KOPT-K1 (cell line): ENCODE data around the gene BAIAP2L1.

Experiments used
- H3K27ac ChIP-seq: fragments of 200-600 bp; sonication (generic); 2 replicates; pipeline ENCODE4 v1.5.1; 2016; ENCODE audit warnings: antibody characterized with exemption, mild to moderate bottlenecking, low read depth, low read length; ENCODE audit not compliant: poor library complexity, severe bottlenecking
- H3K36me3 ChIP-seq: fragments of 200-600 bp; sonication (generic); 2 replicates; pipeline ENCODE4 v1.5.1; 2017; ENCODE audit warnings: antibody characterized with exemption, mild to moderate bottlenecking, low read length, moderate library complexity; ENCODE audit not compliant: insufficient read depth
- H3K9me3 ChIP-seq: fragments of 200-600 bp; sonication (generic); 2 replicates; pipeline ENCODE4 v1.5.1; 2017; ENCODE audit warnings: antibody characterized with exemption, low read length, mild to moderate bottlenecking; ENCODE audit not compliant: insufficient read depth, poor library complexity, severe bottlenecking

BAIAP2L1 gene

DNA sequence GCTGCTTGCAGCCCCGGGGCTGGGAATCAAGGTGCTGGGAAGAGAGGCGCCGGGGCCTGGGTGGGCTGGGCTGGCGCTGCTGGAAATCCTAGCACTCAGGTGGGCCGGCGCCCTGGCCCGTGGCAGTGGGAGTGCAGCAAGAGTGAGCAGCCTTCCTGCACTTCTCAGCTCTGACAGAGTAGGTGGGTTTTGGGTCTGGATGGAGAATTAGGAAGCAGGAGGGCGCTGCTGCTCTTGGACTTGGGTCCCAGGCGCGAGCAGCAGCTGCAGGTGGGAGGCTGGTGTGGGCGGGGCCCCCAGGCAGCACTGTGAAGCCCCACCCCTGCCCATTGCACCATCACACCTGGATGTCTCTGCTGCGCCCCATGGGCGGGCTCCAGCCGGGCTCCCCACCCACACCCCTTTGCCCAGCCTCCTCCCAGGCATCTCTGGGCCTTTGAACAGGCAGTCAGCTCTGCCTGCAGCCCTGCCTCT lies 113.4 kb downstream of the BAIAP2L1 start:
- Histone ChIP-seq H3K27ac (no peak overlapping the region), H3K36me3 (peaks cover 9% of the 10 kb centered on the region), H3K9me3 (no peaks in the 10 kb centered on the region)

DNA sequence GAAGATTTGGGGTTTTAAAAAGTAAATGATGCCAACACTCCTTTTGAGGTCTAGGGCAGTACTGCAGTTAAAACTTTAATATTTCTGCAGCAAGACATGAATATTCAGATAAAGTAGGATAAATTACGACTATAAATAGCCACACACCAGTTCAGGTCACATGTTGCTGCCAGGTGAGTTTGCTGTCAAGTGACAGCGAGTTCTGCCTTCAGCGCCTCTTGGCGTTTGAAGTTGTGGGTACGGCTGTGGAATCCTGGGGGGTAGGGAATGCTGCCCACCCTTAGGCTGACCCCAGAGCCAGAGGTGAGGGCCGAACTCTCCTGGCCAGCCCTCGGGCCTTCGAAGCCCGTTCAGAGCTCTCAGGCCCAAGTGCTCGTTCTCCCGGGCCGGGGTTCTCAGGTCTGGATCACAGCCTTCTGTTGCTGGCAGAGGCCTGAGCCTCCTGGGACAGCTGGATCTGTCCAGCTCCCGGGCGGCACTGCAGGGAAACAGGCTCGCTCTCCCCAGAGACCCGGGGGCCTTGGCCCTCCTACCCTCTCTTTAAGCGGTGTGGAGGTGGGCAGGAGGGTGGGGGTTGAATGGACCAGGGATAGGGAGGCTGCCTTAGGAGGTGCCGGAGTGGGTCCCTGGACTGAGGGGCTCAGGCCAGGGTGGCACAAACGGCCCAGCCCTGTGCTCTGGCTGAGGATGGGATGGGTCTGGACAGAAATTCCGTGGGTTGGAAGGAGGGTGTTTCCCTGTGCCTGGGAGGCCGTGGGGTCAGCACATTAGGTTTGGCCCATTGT lies 114.0 kb downstream of the BAIAP2L1 start:
- H3K36me3 ChIP-seq: peaks cover 3% of the 10 kb centered on the region; the same call in 1 of the 2 replicates
- no peaks in the 10 kb centered on the region for H3K9me3 ChIP-seq
- H3K27ac ChIP-seq: no peak overlapping the region

DNA sequence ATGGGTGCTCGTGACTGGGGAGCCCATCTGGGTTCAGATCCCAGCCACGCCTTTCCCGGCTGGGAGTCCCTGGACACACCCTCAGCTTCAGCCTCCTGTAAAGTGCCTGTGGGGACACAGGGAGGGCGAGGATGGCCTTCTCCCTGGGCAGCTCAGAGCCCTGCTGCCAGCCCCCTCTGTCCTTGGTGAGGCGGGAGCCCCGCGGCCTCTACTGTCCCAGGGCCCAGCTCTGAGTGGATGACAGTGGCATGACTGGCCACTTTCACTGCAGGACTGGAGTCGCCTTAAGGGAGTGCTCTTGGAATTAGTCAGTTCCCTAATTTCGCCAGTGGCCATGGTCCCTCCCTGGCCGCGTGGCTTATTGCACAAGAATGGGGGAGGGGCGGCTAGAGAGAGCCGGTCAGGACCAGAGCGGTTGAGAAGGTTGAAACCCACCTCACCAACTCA lies 114.8 kb downstream of the BAIAP2L1 start:
- no peaks in the 10 kb centered on the region; the same call in 1 of the 2 replicates for H3K36me3 ChIP-seq
- H3K9me3 ChIP-seq: no peaks in the 10 kb centered on the region
- H3K27ac ChIP-seq: no peak overlapping the region

DNA sequence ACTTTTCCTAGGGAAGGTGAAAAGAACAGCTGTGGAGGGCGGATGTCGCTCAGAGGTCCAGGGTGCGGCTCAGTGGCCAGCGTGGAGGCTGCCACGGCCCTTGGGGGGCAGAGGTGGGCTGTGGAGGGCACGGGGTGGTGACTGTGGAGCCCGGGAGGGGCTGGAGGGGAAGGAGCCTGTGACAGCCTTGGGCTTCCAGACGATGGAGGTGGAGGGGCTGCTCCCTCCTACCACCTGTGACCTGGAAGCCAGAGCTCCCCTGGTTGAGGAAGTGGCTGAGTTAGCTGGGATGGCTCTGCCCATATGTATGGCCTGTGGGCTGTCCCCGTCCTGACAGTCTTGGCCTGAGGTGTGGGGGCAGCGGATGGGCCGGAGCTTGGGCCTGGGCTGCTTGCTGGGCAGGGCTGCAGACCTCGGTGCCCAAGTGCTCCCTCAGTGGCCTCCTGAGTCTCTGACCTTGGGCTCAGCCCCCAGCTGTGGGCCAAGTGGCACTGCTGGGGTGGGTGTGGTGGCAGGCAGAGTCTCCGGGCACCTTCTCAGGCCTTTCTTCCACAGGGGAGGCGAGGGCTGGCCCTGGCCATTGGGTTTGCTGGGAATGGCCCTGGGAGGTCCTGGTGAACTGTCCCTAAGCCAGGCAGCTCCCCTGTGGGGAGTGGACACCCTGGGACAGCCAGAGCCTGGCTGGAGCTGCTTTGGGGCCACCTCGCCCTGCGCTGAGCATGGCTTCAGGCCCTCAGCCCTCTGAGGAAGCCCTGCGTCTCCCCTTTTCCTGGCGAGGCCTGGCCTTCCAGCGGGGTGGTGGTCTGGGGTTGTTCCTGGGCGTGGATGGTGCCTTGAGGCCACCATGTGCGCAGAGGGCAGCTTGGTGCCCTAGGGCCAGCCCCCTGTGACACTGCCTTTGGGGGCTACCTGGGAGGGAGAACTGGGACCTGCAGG lies 115.5 kb downstream of the BAIAP2L1 start:
- no peaks in the 10 kb centered on the region for H3K9me3 ChIP-seq
- no peak overlapping the region for H3K27ac ChIP-seq
- H3K36me3 ChIP-seq: no peaks in the 10 kb centered on the region; the same call in 1 of the 2 replicates

DNA sequence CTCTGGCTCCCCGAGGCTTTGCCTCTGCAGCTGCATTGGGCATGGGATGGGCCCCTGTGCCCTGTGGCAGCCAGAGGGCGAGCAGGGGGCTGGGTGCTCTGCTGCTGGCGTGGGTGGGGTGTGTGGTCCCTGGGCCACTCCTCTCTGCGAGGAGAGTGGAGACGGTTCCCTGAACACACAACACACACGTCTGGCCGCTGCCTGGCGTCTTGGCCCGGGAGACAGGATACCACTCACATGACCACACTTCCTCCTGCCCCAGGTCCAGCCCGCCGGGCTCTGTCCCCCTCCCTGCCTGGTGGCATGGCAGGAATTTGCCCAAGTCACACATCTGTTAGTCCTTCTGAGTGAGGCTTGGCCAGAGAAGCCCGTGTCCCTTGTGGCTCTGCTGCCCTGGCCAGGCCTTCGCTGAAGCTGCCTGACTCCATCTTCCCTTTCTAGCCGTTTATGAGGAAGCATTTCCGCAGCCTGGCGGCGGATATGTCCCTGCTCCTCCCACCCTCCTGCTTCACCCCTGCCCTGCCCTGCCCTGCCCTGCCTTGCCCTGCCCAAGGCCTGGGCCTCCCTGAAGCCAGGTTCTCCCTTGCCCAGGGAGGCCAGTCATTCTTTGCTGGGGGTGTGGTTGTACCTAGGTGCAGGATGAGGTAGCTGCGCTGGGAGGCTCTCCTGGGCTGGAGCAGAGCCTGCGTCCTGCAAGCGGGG lies 116.4 kb downstream of the BAIAP2L1 start:
- no peaks in the 10 kb centered on the region for H3K9me3 ChIP-seq
- H3K27ac ChIP-seq: no peak overlapping the region
- H3K36me3 ChIP-seq: no peaks in the 10 kb centered on the region; the same call in 1 of the 2 replicates

DNA sequence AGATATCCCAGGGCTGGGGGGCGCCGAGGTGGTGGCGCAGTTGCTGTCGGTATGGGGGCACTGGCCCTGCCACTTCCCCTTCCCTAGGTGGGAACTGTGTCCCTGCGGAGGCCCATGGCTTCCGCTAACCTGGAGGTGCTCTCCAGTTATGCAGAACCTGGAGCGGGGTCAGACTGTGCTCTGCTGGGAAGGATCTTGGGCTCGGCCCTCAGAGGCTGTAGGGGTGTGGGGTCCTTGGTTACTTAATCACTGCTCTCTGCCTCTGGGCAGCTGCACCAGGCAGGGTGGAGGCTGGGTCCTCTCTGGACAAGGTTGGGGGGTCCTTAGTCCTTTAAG lies 117.0 kb downstream of the BAIAP2L1 start:
- no peaks in the 10 kb centered on the region; the same call in 1 of the 2 replicates for H3K36me3 ChIP-seq
- H3K9me3 ChIP-seq: no peaks in the 10 kb centered on the region
- H3K27ac ChIP-seq: no peak overlapping the region

DNA sequence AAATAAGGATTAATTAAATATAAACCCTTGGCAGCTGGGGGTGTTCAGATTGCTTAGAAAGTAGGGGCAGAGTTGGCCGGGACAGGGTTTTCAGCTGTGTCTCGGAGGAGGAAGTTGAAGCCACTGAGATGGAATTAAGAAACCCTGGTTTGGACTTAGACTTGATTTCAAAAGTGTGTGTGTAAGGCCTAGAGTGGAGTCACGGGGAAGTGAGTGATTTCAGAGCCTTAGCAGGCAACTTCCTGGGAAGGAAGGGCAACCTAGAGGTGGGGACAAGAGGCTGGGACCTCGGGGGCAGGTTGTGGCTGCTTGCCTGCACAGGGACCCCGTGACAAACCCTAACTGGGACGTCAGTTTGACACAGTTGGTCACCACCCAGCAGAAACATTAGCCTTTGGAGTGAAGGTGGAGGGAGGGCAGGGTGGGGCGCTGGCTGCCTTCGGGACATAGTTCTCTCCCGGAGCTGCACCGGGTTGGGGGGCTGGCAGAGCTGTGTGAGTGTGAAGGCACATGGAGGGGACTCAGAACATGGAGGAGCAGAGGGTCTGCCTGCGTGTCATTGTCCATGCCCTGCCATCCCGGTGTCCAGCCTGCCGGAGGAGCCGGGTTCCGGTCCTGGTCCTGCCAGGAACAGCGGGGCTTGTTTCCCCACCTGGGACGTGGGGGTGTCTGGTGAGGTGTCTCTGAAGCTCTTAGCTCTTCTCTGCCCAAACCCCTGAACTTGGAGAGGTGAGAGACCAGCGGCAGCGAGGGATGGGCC lies 117.6 kb downstream of the BAIAP2L1 start:
- no peaks in the 10 kb centered on the region; the same call in 1 of the 2 replicates for H3K36me3 ChIP-seq
- H3K27ac ChIP-seq: no peak overlapping the region
- H3K9me3 ChIP-seq: no peaks in the 10 kb centered on the region

DNA sequence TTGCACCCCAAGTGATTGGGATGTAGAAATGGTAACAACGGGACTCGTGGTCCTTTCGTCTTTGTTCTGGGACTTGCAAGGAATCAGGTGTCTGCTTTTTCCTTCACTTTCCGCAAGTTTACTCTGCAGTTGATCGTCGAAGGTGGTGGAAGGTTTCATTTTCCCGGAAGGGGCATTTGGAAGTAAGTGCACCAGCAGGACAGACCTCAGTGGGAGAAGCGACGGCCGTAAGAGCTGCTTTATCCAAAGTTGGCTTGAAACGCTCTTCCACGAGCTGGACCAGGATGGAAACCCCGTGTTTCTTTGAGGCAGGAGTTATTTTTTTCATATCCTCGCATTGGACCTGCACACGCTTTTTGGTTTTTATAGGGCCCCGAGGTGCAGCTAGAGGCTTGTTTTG lies 118.2 kb downstream of the BAIAP2L1 start:
- Histone ChIP-seq H3K36me3 (no peaks in the 10 kb centered on the region; the same call in 1 of the 2 replicates), H3K27ac (no peak overlapping the region)

DNA sequence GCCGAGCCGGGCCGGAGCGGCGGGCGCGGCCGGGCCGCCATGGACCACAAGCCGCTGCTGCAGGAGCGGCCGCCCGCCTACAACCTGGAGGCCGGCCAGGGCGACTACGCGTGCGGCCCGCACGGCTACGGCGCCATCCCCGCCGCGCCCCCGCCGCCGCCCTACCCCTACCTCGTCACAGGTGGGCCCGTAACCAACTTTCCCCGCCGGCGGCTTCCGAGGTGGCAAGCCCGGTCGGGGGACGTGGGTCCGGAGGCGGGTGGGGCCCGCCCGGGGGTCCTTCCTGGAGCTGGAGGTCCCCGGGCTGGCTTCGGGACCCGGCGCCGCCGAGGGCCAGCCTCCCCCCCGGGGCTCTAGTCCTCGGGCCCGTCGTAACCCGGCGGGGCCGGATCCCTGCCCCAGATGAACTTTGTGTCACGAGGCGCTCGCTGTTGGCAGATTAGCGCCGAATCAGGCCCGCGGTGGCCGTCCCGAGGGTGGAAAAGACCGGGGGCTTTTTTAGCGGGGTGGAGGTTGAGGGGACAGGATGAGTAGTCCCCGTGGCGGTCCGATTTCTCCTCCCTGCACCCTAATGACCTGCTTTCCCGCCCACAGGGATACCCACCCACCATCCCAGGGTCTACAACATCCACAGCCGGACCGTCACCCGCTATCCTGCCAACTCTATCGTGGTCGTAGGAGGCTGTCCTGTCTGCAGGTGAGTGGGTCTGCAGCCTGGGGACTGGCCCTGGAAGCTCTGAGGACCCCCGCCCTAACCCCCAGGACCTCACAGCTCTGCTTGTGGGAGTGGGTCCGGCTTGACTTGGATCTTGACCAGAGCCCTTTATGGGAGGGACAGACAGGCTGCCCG lies 118.9 kb downstream of the BAIAP2L1 start:
- Histone ChIP-seq H3K27ac (peak overlapping the region; percentile 60), H3K36me3 (no peaks in the 10 kb centered on the region; the same call in 1 of the 2 replicates), H3K9me3 (no peaks in the 10 kb centered on the region)

More for the DNA sequence above, 118.2 kb downstream of the BAIAP2L1 start:
- no peaks in the 10 kb centered on the region for H3K9me3 ChIP-seq

DNA sequence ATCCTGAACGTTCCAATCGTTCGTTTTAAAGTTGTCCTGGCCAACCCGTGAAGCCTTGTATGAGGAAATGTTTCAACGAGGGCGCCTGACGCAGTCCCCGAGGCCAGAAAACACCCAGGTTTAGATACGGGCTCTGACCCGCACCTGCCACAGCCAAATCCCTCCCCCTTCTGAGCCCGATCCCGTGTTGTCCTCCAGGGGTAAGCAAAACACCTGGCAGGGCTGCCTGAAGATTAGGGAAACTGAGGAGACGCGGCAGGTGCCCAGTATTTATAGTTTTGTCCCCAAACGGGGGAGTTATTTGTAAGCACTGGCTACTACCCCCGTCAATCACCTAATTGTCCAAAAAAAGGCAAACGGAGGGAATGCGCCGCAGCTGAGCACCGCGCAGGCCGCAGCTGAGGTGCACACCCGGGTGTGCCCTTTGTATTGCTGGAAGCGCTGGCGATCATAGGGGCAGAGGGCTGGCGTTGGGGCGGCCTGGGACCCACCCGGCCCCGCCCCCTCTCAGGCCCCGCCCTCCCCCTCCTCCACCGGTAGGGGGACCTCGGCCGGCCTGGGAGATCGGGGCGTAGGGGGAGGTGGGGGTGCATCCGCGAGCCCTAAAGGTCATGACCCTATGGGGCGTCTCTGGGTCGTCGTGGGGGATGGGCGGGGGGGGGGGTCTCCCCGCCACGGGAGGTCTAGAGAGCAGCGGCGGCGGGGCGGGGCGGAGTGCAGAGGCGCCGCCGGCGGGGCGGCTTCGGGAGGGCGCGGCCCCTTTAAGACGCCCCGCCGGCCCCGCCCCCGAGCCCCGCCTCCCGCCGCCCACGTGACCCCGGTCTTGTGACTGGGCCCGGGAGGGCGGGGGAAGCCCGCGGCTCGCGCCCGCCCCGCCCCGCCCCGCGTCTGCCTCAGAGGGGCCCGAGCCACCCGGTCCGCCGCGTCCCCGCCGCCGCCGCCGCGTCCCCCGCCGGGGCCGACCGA lies 119.8 kb downstream of the BAIAP2L1 start, which contains the start of gene BRI3:
Gene BRI3, plus strand, starts transcription at position 896 of the 966 bp plus-strand sequence. CDS start 110 bp downstream, outside the sequence.
- H3K36me3 ChIP-seq: no peaks in the 10 kb centered on the region; the same call in 1 of the 2 replicates
- no peaks in the 10 kb centered on the region for H3K9me3 ChIP-seq
- peak within 1 kb of the TSS; percentile 60 for H3K27ac ChIP-seq

DNA sequence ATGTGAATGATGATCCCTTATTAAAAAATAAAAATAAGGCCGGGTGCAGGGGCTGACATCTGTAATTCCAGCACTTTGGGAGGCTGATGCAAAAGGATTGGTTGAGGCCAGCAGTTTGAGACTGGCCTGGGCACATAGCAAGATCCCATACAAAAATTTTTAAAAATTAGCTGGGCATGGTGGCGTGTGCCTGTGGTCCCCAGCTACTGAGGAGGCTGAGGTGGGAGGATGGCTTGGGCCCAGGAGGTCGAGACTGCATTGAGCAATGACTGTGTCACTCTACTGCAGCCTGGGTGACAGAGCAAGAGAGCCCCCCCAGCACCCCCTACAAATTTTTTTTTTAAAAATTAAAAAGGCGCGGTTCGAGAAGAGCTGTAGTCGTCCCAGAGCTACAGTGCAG lies 120.6 kb downstream of the BAIAP2L1 start:
- Histone ChIP-seq H3K27ac (peak overlapping the region; percentile 49), H3K36me3 (no peaks in the 10 kb centered on the region; the same call in 1 of the 2 replicates), H3K9me3 (no peaks in the 10 kb centered on the region)

DNA sequence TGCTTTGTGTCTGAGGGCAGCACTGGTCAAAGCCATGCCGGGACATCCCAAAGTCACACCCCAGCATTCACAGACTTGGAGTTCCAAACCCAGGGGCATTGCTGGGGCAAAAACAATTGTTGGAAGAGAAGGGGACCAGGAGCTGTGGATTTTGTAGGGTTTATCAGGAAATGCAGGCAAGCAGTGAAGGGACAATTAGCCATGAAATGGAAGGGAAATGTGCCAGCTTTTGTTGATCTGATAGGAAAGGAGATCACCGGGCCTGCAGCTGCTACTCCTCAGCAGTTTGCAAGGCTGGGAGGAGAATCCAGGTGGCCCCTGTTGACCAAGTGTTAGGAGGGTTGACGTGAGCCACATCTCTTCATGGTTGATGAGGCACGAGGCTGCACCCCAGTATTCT lies 122.0 kb downstream of the BAIAP2L1 start:
- Histone ChIP-seq H3K9me3 (no peaks in the 10 kb centered on the region), H3K27ac (no peak overlapping the region), H3K36me3 (no peaks in the 10 kb centered on the region; the same call in 1 of the 2 replicates)
